Measurements from ENCODE around the gene DIDO1. TPM values are rescaled to one million over a fixed set of nuclear protein-coding genes. Genes with fewer than 3 reads are reported as not detected.

The DIDO1 gene
- total and polyA plus RNA-seq, 9 of the 15 experiments (the other 6 are each of a cell fraction or from before 2014, with no cell fraction given): 4.4 to 46.8 (median 31.2) TPM

DNA sequence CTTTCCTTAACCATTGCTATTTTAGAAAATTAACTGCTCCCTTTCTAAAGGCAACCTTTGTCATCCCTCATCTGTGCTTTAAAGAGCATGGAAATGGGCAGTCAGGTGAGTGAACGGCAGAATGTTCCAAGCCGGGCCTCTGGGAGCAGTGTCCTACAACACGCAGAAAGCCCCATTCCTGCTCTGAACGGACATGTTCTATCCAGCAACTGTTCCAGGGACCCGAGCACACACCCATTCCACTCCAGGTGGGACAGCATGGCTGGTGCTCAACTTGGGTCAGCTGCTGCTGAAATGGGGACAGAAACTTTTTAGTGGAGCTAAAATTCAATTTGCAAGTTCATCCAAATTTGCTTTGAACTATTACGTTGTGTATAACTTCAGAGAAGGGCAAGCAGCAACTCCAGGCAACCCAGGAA, 26.7 kb downstream of the DIDO1 start:
- in situ Hi-C loops (cut with MboI): no loop called here
- H4K20me1 ChIP-seq (replicated peaks; ENCODE audit: control insufficient read depth, insufficient read depth, low read length): peaks cover 13% of the 10 kb centered on the region

More for the DNA sequence above, 26.7 kb downstream of the DIDO1 start:
- Histone ChIP-seq H2AFZ (ENCODE audit: low read depth, low read length) (no peak overlapping the region), H3K27ac (ENCODE audit: extremely low read depth, low read depth, low read length) (no peak overlapping the region), H3K27me3 (ENCODE audit: control insufficient read depth in 2 of 2, insufficient read depth in 2 of 2, low read length in 2 of 2) (no peaks in the 10 kb centered on the region), H3K9me3 (replicated peaks; ENCODE audit: control insufficient read depth, insufficient read depth, low read depth, low read length) (no peaks in the 10 kb centered on the region), H3K79me2 (ENCODE audit: control insufficient read depth, insufficient read depth, low read length) (0 out of 3 replicates have a peak, but pooled peaks cover 3% of the 10 kb centered on the region), H3K9ac (ENCODE audit: insufficient read depth in 1 of 2, low read depth in 2 of 2, low read length in 2 of 2) (peak overlapping the region in 1 of 2 experiments; percentile 53; a peak in 1 of 4 replicates), H3K4me2 (ENCODE audit: insufficient read depth, low read length) (no peak overlapping the region), H3K4me1 (replicated peaks in 1 of 2; ENCODE audit: control insufficient read depth in 2 of 2, insufficient read depth in 2 of 2, low read length in 2 of 2) (peaks cover 6 to 10% of the 10 kb centered on the region in 2 experiments), H3K4me3 (no peak overlapping the region), H3K36me3 (ENCODE audit: control insufficient read depth, insufficient read depth, low read length) (peaks cover 69% of the 10 kb centered on the region), H3K9me1 (ENCODE audit: control insufficient read depth, insufficient read depth, low read length) (no peaks in the 10 kb centered on the region)
- intact Hi-C loops (cut with micrococcal nuclease): loop anchor here (2.0 to 5.0 kb wide), 2 partner anchors 77 to 108 kb away; partner anchors contain the start of gene BHLHE23
- no peak for ATAC-seq
- TF ChIP-seq, protein P1, sequence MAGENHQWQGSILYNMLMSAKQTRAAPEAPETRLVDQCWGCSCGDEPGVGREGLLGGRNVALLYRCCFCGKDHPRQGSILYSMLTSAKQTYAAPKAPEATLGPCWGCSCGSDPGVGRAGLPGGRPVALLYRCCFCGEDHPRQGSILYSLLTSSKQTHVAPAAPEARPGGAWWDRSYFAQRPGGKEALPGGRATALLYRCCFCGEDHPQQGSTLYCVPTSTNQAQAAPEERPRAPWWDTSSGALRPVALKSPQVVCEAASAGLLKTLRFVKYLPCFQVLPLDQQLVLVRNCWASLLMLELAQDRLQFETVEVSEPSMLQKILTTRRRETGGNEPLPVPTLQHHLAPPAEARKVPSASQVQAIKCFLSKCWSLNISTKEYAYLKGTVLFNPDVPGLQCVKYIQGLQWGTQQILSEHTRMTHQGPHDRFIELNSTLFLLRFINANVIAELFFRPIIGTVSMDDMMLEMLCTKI (IDR thresholded peaks at IDR 0.05; ENCODE audit: partially characterized antibody): no peak
- TF ChIP-seq EZH2 (IDR thresholded peaks at IDR 0.05; ENCODE audit: borderline replicate concordance, low read depth, low read length): no peak
- TF ChIP-seq FOXJ3 (CRISPR knock-in tag; IDR thresholded peaks at IDR 0.05): no peak
- TF ChIP-seq, protein P2, sequence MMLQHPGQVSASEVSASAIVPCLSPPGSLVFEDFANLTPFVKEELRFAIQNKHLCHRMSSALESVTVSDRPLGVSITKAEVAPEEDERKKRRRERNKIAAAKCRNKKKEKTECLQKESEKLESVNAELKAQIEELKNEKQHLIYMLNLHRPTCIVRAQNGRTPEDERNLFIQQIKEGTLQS (IDR thresholded peaks at IDR 0.05): no peak
- TF ChIP-seq, protein P2 (CRISPR knock-in tag; conservative IDR thresholded peaks at IDR 0.05): no peak
- TF ChIP-seq EWSR1 (IDR thresholded peaks at IDR 0.05; ENCODE audit: borderline replicate concordance, low read depth, partially characterized antibody): no peak
- TF ChIP-seq, protein P3, sequence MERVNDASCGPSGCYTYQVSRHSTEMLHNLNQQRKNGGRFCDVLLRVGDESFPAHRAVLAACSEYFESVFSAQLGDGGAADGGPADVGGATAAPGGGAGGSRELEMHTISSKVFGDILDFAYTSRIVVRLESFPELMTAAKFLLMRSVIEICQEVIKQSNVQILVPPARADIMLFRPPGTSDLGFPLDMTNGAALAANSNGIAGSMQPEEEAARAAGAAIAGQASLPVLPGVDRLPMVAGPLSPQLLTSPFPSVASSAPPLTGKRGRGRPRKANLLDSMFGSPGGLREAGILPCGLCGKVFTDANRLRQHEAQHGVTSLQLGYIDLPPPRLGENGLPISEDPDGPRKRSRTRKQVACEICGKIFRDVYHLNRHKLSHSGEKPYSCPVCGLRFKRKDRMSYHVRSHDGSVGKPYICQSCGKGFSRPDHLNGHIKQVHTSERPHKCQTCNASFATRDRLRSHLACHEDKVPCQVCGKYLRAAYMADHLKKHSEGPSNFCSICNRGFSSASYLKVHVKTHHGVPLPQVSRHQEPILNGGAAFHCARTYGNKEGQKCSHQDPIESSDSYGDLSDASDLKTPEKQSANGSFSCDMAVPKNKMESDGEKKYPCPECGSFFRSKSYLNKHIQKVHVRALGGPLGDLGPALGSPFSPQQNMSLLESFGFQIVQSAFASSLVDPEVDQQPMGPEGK (CRISPR knock-in tag; IDR thresholded peaks at IDR 0.05; ENCODE audit: borderline replicate concordance): no peak
- no peak for TF ChIP-seq CBFB (CRISPR knock-in tag; IDR thresholded peaks at IDR 0.05)
- DNase-seq (ENCODE audit: extremely low read depth in 1 of 4, low spot score in 3 of 4): peak in 1 of 4 experiments; percentile 33
- FAIRE-seq: no peak
- CTCF ChIA-PET (ENCODE audit: low intra/inter-chr PET ratio): interaction anchor here (3.9 kb wide), 1 partner anchor 110 kb away, joined by 30 read pairs; no protein-coding TSS in a partner anchor
- 74% methylated on average over 5 of the region's 6 CpGs for WGBS (ENCODE audit: insufficient coverage, low coverage, missing lambda C conversion rate)
- no TSS peak for BruUV-seq (replicated peaks)
- POLR2A ChIA-PET: interaction anchor here (0.7 to 1.2 kb wide), 3 partner anchors 14 to 214 kb away, joined by 3 to 4 read pairs (median 4); no protein-coding TSS in a partner anchor

All from K562 (cell line).